Activated T-cell treated with anti-CD3 and anti-CD28 coated beads, Interleukin-2, amount 50 U/mL, for 4 hours (primary cell): ENCODE data around the gene ADAMTS2. TPM values are rescaled to one million over a fixed set of nuclear protein-coding genes. Genes with fewer than 3 reads are reported as not detected.

Experiments used
- ATAC-seq, 2 donors: fragments of 200-7000 bp; cut with Tn5 transposase; one replicate each; pipeline ENCODE4 v1.10.0; 2021
- DNase-seq: peaks from one replicate; pipeline ENCODE4 v3.0.0-alpha.2; 2020
- H3K27me3 Mint-ChIP-seq: one replicate; pipeline ENCODE4 v1.8.0; 2021; ENCODE audit warnings: low read depth, mixed read lengths
- H3K36me3 Mint-ChIP-seq: one replicate; pipeline ENCODE4 v1.8.0; 2022; ENCODE audit warnings: mixed read lengths; ENCODE audit not compliant: insufficient read depth
- H3K4me1 Mint-ChIP-seq: one replicate; pipeline ENCODE4 v1.8.0; 2021; ENCODE audit warnings: low read depth, mixed read lengths
- H3K4me3 Mint-ChIP-seq: one replicate; pipeline ENCODE4 v1.8.0; 2021; ENCODE audit warnings: mild to moderate bottlenecking, moderate library complexity, mixed read lengths
- H3K9me3 Mint-ChIP-seq: one replicate; pipeline ENCODE4 v1.8.0; 2021; ENCODE audit warnings: mixed read lengths
- total RNA-seq, 3 donors: library from RNA; stranded (reverse); gene quantifications; one replicate each; pipeline ENCODE4 v1.2.1, GENCODE V29; 2021

ADAMTS2 gene
- total RNA-seq, 3 donors from 2014 or later, result 0.05 to 0.41 (median 0.13) TPM

GRCh38 chr5:179308563-179309382 is 36.5 kb downstream of the ADAMTS2 start:
- Mint-ChIP-seq H3K4me1 (no peaks in the 10 kb centered on the region), H3K9me3 (peaks cover 16% of the 10 kb centered on the region), H3K36me3 (no peaks in the 10 kb centered on the region), H3K27me3 (no peaks in the 10 kb centered on the region), H3K4me3 (no peak overlapping the region)
- no peak for DNase-seq
- ATAC-seq, result no peak

GRCh38 chr5:179307931-179308471 is 37.3 kb downstream of the ADAMTS2 start:
- H3K4me3 Mint-ChIP-seq, result no peak overlapping the region
- DNase-seq (no peak), ATAC-seq (no peak)
- H3K4me1 Mint-ChIP-seq, result no peaks in the 10 kb centered on the region
- H3K27me3 Mint-ChIP-seq, result no peaks in the 10 kb centered on the region
- no peaks in the 10 kb centered on the region for H3K36me3 Mint-ChIP-seq
- peaks cover 20% of the 10 kb centered on the region for H3K9me3 Mint-ChIP-seq

GRCh38 chr5:179307013-179307800 is 38.1 kb downstream of the ADAMTS2 start:
- H3K36me3 Mint-ChIP-seq, result no peaks in the 10 kb centered on the region
- no peaks in the 10 kb centered on the region for H3K4me1 Mint-ChIP-seq
- peaks cover 20% of the 10 kb centered on the region for H3K9me3 Mint-ChIP-seq
- ATAC-seq, result no peak
- H3K4me3 Mint-ChIP-seq, result no peak overlapping the region
- no peak for DNase-seq
- no peaks in the 10 kb centered on the region for H3K27me3 Mint-ChIP-seq

DNA sequence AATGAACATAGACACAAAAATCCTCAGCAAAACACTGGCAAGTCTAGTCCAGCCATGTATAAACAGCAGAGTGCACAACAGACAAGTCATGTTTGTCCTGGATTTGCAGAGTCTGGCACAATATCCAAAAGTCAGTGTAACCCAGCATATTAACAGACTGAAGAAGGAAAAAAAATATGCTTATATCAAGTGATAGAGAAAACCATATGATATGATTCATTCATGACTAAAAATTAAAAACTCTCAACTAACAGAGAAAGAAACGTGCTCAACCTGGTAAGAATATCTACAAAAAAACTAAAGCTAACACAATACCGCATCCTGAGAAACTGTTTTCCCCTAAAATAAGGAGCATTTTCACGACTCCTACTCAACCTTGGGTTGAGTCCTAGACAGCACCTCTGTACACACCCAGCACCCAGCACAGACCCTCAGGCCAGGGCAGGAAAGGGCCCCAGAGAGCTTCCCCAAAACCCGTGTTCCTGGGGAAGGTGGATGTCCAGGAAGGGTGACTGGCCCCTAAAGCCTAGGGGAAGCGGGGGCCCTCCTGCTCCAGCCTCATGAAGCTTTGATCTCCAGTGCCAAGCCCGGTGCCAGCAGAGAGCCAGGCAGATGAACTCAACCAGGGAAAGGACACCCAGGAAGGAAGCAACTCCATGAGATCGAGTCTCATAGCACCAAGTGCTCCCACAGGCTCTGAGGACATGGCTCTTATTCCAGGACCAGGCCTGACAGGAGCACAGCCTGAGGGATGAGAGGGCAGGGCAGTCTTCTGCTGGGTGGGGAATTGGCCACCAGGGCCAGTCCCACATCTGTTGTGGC is 38.9 kb downstream of the ADAMTS2 start:
- H3K36me3 Mint-ChIP-seq, result no peaks in the 10 kb centered on the region
- H3K4me1 Mint-ChIP-seq, result no peaks in the 10 kb centered on the region
- no peaks in the 10 kb centered on the region for H3K27me3 Mint-ChIP-seq
- H3K9me3 Mint-ChIP-seq, result peaks cover 20% of the 10 kb centered on the region
- H3K4me3 Mint-ChIP-seq, result no peak overlapping the region
- DNase-seq, result no peak
- ATAC-seq, result no peak

GRCh38 chr5:179304871-179305270 is 40.4 kb downstream of the ADAMTS2 start:
- Mint-ChIP-seq H3K4me1 (no peaks in the 10 kb centered on the region), H3K9me3 (peaks cover 20% of the 10 kb centered on the region), H3K36me3 (no peaks in the 10 kb centered on the region), H3K27me3 (no peaks in the 10 kb centered on the region), H3K4me3 (no peak overlapping the region)
- DNase-seq (no peak), ATAC-seq (no peak)

DNA sequence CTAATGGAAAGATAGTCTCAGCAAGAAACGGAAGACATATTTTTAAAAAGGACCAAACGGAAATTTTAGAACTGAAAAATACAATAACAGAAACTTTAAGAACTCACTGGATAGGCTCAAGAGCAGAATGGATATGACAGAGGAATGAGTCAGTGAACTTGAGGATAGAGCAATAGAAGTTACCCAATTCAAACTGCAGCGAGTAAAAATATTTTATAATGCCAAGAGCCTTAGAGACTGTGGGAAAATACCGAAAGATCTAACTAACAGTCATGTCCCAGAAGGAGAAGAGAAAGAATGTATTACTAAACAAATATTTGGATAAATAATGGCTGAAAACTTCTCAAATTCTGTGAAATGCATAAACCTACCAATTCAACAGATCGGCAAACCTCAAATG is 40.8 kb downstream of the ADAMTS2 start:
- H3K4me3 Mint-ChIP-seq, result no peak overlapping the region
- DNase-seq (no peak), ATAC-seq (no peak)
- no peaks in the 10 kb centered on the region for H3K36me3 Mint-ChIP-seq
- H3K9me3 Mint-ChIP-seq, result peaks cover 20% of the 10 kb centered on the region
- no peaks in the 10 kb centered on the region for H3K27me3 Mint-ChIP-seq
- H3K4me1 Mint-ChIP-seq, result no peaks in the 10 kb centered on the region

- Mint-ChIP-seq H3K36me3 (no peaks in the 10 kb centered on the region), H3K4me1 (no peaks in the 10 kb centered on the region), H3K9me3 (peaks cover 21% of the 10 kb centered on the region), H3K4me3 (no peak overlapping the region), H3K27me3 (peaks cover 1% of the 10 kb centered on the region)
- no peak for DNase-seq
- no peak for ATAC-seq
Measured at GRCh38 chr5:179303451-179304200, 41.6 kb downstream of the ADAMTS2 start.

DNA sequence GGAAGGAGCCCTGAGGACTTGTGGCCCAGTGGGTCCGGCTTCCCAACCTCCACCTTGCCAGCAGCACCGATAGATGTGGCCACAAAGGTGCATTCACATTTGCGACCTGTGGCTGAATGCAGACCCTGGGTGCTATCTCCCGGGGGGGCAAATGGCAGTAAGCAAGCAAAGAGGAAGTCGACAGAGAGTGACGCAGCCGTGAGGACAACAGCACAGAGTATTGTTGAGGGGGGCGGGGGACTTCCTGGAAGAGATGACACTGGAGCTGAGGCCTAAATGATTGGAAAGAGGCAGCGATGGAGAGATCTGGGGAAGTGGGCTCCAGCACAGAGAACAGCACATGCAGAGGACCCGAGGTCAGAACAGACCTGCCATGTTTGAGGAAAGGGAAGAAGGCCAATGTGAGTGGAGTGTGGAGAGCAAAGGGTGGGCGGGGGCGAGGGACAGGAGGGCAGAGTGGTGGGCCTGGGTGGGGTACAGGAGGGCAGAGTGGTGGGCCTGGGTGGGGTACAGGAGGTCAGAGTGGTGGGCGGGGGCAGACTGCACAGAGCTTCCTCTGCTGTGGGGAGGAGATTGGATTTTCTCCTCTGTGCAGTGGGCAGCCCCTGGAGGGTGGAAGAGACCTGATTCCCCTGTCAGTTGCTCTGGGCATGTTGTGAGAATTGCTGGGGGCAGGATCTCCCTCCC is 42.6 kb downstream of the ADAMTS2 start:
- Mint-ChIP-seq H3K36me3 (no peaks in the 10 kb centered on the region), H3K4me1 (no peaks in the 10 kb centered on the region), H3K27me3 (peaks cover 3% of the 10 kb centered on the region), H3K9me3 (peaks cover 27% of the 10 kb centered on the region), H3K4me3 (no peak overlapping the region)
- ATAC-seq (no peak), DNase-seq (no peak)

- peaks cover 4% of the 10 kb centered on the region for H3K27me3 Mint-ChIP-seq
- peaks cover 27% of the 10 kb centered on the region for H3K9me3 Mint-ChIP-seq
- H3K4me3 Mint-ChIP-seq, result no peak overlapping the region
- ATAC-seq (no peak), DNase-seq (no peak)
- no peaks in the 10 kb centered on the region for H3K4me1 Mint-ChIP-seq
- H3K36me3 Mint-ChIP-seq, result no peaks in the 10 kb centered on the region
Measured at GRCh38 chr5:179301796-179302195, 43.5 kb downstream of the ADAMTS2 start.

DNA sequence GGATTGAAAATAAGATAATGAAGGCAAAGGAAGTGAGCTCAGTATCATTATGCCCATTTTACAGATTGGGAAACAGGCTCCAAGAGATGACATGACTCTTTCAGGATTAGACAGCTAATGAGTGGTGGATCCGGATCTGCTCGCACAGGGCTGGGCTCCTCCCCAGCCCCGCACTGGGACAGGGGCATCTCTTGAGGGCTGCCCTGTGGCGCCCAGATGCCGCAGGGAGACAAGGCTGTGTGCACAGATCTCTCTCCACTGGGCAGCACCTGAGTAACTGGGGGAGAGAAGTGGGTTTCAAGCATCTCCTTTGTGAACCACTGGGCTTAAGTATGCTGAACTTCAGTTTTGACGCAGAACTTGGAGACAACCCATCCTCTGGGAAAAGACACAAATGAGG is 43.9 kb downstream of the ADAMTS2 start:
- Mint-ChIP-seq H3K27me3 (peaks cover 4% of the 10 kb centered on the region), H3K36me3 (no peaks in the 10 kb centered on the region), H3K4me3 (no peak overlapping the region), H3K9me3 (peaks cover 27% of the 10 kb centered on the region), H3K4me1 (no peaks in the 10 kb centered on the region)
- DNase-seq, result no peak
- no peak for ATAC-seq

GRCh38 chr5:179300581-179301180 is 44.6 kb downstream of the ADAMTS2 start:
- DNase-seq (no peak), ATAC-seq (no peak)
- Mint-ChIP-seq H3K4me1 (no peaks in the 10 kb centered on the region), H3K9me3 (peaks cover 27% of the 10 kb centered on the region), H3K36me3 (no peaks in the 10 kb centered on the region), H3K4me3 (no peak overlapping the region), H3K27me3 (peaks cover 4% of the 10 kb centered on the region)

DNA sequence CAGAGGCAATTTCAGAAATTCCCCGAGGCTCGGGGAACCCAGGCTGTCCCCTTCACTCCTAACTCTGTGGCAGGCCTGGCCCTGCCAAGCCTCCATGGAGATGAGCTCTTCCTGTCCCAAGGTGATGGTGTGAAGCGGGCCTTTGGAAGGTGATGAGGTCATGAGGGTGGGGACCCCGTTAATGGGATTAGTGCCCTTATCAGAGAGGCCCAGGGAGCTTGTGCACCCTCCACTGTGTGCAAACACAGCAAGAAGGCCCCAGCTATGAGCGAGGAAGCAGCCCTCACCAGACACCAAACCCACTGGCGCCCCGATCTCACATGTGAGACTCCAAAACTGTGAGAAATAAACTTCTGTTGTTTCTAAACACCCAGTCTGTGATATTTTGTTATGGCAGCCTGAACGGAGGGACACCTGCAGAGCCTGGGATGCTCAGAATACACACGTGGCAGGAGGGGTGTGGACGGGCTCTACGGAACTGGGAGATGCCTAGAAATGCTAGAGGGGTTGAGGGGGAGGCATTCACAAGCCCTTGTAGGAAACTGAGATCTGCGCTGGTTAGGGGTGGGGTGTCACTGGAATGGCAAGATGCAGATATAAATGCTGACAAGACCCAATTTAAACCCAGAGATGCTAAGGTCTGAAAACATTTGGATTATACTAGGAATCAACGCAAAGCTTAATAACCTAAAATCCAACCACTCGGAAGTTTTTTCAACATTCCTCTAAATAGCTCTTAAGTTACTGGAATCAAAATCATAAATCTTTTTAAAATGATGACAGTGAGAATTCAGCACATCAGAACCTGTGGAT is 46.9 kb downstream of the ADAMTS2 start:
- DNase-seq, result no peak
- ATAC-seq, result no peak
- H3K27me3 Mint-ChIP-seq, result peaks cover 4% of the 10 kb centered on the region
- peaks cover 7% of the 10 kb centered on the region for H3K9me3 Mint-ChIP-seq
- H3K36me3 Mint-ChIP-seq, result no peaks in the 10 kb centered on the region
- H3K4me3 Mint-ChIP-seq, result no peak overlapping the region
- no peaks in the 10 kb centered on the region for H3K4me1 Mint-ChIP-seq
